ENCODE results near the gene RASSF5.

- TF ChIP-seq MEF2D (tag; conservative IDR thresholded peaks at IDR 0.05; ENCODE audit: low read depth) (no peak), CTCF (IDR thresholded peaks at IDR 0.05 in 2 of 3, conservative IDR thresholded peaks at IDR 0.05 in 1 of 3; ENCODE audit: insufficient read depth in 2 of 3, low read depth in 1 of 3, low read length in 3 of 3) (no peak), SRF (CRISPR knock-in tag; IDR thresholded peaks at IDR 0.05) (no peak), HNRNPK (IDR thresholded peaks at IDR 0.05; ENCODE audit: low read depth, low read length, poor library complexity, severe bottlenecking) (no peak), POLR2A (conservative IDR thresholded peaks at IDR 0.05) (no peak), NKRF (IDR thresholded peaks at IDR 0.05; ENCODE audit: borderline replicate concordance) (no peak), ZNF766 (CRISPR knock-in tag; conservative IDR thresholded peaks at IDR 0.05) (no peak), ZBTB1 (CRISPR knock-in tag; IDR thresholded peaks at IDR 0.05; ENCODE audit: borderline replicate concordance, low read depth) (no peak), SIRT6 (IDR thresholded peaks at IDR 0.05; ENCODE audit: low read depth, low read length) (no peak), ZSCAN29 (IDR thresholded peaks at IDR 0.05) (no peak), NFYB (IDR thresholded peaks at IDR 0.05; ENCODE audit: extremely low read depth, insufficient read length) (no peak), ZBTB17 (CRISPR knock-in tag; IDR thresholded peaks at IDR 0.05) (no peak), ZNF280A (IDR thresholded peaks at IDR 0.05; ENCODE audit: low read depth, partially characterized antibody) (no peak), MXI1 (IDR thresholded peaks at IDR 0.05; ENCODE audit: low read depth, low read length) (no peak)
Observed at GRCh38 chr1:206565995-206566394, 58.7 kb downstream of the RASSF5 start.

All from K562 (cell line).